Cortex of kidney (tissue), 1 donor: ENCODE measurements around the gene ARID1B.

Experiments
- DNase-seq: peaks from one replicate; lab custom pipeline; 2025; lab: John Stamatoyannopoulos, UW

Gene ARID1B

DNA sequence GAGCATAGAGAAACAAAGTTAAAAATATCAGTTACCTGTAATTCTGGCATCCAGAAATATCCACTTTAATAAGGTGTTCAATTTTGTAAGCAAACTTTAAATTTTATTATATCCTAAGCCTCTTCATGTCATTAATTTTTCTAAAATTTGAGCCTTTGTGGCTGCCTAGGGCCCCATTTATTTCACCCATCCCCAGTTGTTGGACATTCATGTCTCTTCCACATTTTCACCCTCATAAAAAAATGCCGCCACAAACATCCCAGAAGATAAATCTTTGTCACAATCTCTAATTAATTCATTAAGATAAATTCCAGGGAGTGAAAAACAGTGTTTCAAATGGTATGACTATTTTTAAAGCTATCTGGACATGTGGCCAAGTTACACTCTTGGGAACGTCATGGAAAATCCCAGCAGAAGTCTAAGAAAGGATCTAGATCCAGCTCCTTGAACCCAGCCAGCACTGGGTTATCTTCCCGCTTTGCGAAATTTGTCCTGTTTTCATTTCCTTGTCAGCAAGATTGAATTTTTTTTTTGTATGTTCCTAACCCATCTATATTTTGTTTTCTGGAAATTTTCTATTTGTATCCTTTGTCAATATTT is 448.9 kb downstream of the ARID1B start:
- DNase-seq, result no peak

DNA sequence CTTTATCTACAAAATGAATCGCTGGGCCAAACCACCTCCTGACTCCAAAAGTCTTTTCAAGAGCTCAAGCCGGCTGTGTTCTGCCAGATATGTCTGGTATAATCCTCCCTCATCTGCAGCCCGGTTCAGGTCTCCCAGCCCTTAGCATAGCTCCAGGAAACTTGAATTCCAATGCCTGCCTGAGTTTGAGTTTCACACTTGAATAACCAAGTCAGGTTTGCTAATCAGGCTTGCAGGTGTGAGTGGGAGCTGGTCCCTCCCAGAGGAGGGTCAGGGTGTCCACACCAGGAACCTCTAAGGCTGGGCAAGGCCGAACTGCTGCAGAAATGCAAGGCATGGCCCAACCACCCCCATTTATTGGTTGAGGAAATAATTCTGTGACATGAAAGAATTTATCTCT is 449.6 kb downstream of the ARID1B start:
- DNase-seq, result no peak

DNA sequence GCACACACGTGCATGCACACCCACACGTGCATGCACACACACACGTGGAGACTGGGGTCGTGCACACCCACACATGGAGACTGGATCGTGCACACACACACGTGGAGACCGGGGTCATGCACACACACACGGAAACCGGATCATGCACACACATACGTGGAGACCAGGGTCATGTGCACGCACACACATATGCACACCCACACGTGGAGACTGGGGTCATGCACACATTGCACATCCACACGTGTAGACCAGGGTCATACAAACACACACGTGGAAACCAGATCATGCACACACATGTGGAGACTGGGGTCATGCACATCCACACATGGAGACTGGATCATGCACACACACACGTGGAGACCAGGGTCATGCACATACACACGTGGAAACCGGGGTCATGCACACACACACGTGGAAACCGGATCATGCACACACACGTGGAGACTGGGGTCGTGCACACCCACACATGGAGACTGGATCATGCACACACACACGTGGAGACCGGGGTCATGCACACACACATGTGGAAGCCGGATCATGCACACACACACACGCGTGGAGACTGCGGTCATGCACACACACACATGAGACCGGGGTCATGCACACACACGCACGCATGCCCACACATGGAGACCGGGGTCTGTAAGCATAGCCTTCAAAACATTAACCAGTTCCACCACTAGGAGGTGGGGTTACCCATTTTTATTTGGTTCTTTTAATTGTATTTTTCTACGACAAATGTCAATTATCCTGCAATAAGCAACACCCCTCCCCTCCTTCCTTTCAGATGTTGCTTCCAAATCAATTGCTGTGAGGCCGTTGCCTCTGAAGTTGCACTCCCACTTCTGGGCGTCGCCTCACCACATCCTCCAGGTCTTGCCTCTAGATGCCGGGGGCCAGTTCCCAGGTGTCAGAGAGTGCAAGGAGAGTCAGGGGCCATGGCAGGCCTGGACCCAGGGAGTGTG is 450.3 kb downstream of the ARID1B start:
- no peak for DNase-seq

DNA sequence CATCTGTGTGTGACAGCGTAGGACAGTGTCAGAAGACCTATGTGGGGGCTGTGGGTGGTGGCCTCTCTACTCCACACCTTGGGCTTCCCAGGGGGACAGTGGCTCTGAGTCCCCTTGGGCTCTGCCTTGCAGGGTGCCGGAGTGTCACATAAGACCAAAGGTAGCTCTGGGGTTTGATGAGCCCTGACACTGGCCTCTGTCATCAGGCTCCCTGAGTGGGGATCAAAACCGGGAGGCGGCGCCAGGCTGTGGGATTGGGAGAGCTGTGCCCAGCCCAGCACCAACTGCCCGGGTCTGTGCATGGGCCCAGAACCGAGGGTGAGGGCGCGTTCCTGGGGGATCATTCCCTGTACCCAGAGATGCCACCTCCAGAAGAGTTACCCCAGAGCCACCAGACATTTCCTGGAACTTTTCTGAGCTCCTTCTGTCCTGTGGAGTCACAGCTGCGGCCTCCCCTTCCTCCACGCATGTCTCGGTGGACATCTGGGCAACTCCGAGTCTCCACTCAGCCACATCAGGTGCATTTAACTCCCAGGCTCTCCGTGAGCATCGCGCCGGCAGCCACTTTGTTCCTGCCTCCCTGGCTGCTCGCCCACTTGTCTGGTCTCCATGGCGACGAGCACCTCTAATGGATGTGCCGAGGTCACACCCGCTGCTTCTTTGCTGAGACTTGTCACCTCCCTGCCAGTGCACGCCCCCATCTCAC is 451.4 kb downstream of the ARID1B start:
- no peak for DNase-seq

DNA sequence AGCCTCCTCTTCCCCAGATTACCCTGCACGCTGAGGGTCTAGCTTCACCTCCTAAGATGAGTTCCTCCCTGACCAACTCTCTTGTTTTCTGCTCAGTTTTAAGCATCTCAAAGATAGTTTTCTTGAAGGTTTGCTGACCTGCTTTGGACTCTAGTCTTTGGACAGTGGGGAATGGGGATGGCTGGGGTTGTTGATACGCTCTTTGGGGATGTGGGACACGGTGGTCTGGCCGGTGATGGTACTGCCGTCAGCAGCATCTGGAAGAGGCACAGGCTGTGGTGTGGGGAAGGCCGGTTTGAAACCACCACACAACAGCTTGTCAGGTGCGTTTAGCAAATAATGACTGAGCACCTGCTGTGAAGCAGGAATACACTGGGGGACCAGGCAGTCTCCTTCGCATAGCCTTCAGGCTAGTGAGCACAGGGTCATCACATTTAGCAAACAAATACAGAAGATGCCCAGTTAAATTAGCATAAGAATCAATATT is 452.0 kb downstream of the ARID1B start:
- DNase-seq, result no peak

DNA sequence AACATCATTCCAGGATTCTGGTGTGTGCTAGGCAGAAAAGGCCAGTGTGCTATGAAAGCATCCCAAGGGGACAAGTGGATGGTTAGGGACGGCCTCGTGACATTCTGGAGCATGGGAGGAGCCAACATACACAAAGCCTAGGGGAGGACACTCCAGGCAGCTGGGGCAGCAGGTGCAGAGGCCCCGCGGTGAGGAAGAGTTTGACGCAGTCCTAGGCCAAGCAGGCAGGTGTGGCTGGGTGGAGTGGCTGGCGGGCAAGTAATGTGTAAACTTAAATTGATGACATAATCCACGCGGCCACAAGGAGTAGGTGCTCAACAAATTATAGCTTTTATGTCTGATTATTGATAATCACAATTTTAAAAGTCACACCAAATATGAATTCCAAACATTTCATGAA is 452.5 kb downstream of the ARID1B start:
- DNase-seq, result no peak

DNA sequence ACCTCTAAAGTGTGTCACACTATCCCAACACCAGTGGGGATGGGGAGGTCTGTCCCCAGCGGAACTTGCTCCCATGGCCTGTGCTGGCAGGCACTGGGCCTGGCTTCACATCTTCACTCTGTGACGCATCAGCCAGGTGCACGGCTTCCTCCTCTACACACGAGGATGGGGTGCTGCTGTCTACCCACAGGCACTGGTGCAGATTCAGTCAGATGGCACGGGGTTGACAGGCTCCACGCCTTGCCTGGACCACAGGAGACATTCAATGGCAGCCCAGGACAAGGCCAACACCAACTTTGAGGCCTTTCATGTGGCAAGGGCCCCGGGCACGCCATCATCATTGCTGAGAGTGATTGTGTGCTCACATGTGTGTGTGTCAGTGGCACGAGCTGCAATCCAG is 453.7 kb downstream of the ARID1B start:
- no peak for DNase-seq

DNA sequence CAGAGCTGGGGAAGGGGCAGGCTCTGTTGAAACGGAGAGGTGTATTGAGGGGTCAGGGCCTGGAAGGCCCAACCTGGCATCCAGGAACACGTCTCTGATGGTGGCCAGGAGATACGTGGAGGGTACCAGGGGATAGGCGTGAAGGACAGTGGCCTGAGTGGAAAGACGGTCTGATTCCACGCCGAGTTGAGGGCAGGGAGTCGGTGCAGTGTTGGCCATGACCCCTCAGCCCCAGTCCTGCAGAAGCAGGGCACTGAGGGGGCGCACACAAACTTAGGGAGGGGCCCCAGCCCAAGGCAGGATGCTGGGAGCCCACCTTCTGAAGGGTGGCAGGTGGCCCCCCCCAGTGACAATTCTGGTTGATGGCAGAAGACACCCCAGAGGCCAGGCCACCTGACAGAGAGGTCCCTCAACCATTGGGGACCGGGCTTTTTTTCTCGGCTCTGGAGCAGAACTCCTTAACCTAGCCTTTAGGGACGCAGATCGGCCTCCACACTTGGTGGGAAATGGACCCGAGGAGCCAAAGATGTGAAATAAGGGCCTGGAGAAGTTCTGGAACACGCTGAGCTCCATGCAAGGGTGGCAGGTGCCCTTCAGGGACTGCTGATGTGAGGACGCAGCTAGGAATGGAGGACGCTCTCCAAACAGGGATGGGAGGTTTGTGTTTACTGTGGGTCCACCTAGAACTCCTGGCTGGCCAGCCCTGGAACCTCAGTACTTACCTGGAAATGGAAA is 455.1 kb downstream of the ARID1B start:
- DNase-seq, result no peak

DNA sequence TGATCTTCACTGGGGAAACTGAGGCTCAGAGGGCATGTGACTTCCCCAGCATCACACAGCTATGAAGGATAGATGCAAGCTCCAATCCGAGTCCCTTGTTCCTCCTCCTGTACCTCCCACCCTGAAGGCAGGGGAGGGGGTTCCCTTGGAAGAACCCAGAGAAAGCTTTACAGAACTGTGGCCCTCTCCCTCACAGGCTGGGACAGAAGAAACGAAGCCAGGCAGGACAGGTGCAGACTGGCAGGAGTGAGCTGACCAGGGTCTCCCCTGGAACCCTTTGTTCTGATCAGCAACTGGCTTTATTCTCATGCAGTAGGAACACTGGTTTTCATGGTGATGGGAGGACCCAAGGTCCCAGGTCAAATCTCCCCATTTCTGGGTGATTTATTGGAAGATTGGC is 456.0 kb downstream of the ARID1B start:
- no peak for DNase-seq

DNA sequence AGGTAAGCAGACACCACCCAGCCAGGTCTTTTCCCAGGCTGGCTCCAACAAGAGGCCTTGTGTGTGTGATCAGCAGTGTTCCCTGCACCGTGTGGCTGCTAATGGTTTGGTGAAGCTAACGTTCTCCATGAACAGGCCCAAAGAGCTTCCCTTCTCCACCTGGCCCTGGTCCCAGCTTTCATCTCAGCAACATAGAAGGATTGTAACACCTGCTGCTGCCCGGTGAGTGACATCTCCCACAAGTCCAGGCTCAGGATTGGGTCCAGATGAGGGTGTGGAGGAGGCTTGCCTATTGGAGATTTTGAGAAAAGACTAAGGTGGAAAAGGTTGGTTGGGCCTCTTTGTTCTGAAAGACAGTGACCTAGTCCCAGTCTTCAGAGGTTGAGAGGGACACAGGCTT is 456.5 kb downstream of the ARID1B start:
- DNase-seq, result no peak

DNA sequence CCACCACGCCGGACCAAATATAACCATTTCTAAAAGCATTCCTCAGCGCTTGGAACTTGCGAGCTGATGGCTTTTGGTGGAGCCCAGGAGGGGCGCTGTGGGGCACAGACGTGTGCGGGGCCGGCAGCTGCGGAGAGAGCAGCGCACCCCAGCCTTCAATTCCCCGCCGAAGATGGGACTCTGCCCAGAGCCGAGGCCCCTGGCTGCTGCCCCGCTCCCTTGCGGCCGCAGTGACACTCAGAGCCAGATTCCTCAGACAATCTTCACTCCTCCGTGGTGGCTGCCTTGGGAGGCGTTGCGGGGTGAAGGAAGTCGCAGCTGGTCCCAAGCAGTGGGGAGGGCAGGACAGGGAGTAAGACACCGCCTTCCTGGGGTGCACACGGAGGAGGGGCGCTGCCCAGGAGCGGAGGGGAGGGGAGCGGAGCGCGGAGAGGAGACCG is 458.4 kb downstream of the ARID1B start:
- DNase-seq, result no peak

DNA sequence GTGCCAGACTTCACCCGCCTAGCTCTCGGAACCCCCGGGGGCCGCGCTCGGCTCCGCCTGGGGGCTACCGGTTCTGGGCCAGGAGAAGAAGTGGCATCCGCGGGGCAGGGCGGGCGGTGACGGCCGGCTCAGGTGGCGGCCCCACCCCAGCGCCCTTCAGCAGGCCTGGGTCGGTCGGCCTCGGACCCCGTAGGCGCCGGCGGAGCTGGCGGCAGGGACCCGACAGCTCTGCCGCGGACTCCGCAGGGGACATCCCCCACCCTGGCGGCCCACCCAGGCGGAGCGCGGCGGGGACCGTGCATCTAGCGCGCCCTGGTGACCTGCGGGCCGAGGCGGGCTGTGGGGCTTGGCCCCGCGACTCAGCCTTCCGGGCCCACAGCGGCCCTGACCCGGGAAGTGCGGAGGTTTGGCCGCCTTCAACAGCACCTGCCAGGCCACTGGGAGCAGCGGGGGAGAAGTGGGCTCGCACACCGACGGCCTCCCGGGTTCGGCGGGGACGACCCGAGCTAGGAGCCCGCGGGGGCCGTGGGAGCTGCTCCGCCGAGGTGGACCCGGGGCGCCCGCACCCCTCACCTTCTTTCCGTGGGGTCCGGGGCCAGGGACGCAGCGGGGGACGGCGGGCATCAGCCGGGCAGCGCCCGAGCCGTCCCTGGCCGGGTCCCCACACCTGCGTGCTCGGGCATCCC is 459.0 kb downstream of the ARID1B start:
- no peak for DNase-seq

DNA sequence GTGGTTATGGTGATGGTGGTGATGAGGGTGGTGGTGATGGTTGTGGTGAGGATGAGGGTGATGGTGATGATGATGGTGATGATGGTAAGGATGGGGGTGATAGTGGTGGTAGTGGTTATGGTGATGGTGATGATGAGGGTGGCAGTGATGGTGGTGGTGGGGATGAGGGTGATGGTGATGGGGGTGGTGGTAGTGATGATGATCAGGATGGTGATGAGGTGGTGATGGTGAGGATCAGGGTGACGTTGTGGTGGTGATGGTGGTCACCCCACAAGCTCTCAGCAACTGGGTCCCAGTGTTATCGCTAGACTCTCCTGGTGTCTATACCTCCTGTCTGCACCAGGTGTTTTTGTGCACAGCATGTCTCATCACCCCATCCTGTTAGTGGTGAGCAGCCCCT is 461.2 kb downstream of the ARID1B start:
- DNase-seq, result no peak

DNA sequence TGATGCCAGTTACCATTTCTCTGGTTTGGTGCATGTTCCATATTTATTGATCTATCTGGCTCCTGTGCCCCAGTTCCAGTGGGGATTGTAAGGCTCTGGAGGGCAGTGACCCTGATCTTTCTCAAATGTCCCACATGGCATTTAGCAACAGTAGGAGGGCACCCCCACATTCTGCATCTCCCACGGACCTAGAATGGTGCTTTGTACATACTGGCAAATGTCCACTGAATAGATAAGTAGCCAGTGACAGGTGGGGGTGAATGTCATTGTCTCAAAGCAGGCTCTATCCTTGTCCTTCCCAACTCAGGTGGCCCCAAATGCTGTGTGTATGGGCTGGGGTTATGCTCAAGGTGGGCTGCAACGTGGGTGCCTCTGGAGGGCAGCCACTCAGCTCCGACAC is 462.0 kb downstream of the ARID1B start:
- no peak for DNase-seq

DNA sequence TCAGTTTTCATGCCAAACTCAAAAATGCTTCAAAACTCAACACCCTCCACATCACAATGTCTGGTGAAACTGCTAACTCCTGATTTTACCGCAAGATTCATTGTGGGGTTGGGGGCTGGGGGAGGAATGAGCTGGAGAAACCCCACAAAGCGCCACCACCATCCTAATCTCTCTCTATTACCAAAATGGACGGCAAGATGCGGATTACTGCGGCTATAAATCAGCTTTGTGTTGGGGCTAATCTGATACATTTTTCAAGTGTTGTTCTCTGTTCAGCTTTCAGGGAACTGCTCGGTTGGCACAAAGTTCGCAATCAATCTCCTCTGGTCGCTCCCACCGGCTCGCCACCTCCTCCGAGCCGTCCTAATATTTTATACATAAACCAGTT is 462.5 kb downstream of the ARID1B start:
- DNase-seq, result no peak

DNA sequence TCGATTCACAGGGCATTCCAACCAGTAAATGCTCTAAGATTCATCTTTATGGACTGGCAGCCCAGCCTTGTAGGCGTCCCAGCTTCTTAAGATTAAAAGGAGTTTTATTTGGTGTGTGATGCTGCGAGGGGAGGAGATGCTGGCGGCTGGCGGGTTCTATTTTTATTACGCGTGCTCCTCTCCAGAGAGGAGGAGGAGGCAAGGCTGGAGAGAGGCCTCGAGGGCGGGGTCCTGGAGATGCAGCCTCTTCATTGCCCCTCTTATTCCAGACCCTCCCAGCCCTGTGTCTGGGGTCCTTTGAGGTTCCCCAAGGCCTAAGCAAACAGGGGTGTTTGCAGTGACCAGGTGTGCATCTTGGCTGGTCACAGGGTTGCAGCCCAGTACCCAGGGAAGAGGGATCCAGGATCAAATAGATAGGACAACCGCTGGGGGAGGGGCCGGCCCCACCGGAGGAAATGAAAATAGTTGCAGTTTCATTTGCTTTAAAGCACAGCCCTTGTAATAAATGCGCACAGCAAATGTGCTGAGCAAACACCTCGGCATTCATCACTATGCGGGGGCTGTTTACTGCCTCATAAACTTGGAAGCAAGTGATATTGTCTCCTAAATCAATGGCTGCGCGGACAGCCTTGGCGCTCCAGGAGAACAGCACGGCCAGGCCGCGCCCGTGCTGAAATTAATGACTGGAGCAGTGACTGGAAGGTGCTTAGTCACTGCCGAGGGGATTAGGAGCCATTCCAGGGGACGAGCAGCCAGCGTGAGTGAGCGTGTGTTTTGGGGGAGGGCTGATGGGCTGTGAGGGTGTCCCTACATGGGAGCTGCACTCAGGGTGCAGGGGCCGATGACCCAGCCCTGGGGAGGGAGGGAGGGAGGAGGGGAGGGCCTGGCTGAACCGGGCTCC is 463.1 kb downstream of the ARID1B start:
- DNase-seq, result no peak

DNA sequence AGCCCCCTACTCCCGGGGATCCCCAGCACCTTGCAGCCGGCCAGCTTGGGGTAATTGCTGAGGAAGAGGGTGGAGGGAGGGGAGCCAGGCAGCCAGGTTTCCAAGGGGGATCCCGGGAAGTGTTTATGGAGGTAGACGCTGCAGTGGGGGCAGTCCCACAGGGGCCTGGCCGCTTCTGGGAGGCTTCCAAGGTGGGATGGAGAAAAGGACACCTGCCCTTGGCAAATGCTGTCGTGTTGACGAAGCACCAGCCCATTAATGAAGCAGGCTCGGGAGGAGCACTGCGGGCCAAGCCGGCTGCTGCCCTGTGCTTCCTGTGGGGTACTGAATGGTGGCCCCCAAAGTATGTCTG is 463.8 kb downstream of the ARID1B start:
- DNase-seq, result no peak

DNA sequence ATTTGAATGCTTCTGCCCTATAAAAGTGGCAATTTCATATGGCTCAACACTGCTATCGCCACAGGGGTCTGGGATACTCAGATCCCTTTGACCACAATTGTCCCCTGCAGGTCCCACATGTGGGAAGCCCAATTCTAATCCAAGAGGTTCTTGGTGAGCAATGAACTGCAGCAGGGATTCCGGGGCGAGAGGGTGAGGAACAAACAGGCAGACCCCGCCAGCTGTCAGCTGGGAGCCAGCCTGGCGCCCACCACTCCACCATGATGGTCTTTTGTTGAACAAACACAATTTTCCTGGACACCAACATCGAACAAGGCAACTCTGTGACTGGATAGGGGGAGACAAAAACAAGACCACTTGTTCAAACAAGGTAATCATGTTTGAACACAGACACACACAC is 465.6 kb downstream of the ARID1B start:
- no peak for DNase-seq

DNA sequence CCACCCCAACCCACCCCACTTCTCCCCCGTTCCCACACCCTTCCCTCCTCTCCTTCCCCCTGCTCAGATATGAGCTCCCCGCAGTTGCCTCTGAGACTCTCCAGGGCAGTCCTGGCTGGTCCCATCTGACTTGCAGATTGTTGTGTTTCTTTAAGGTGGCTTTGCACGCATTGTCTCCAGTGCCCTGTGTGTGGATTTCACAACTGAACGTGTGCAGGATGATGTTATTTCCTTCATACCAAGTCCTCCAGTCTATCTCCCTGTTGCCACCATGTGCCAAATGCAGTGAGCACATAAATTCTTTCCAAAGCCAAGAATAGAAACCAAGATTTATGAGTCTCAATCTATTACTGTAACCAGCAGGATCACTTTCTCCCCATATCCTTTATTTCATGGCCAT is 467.0 kb downstream of the ARID1B start:
- DNase-seq, result no peak

DNA sequence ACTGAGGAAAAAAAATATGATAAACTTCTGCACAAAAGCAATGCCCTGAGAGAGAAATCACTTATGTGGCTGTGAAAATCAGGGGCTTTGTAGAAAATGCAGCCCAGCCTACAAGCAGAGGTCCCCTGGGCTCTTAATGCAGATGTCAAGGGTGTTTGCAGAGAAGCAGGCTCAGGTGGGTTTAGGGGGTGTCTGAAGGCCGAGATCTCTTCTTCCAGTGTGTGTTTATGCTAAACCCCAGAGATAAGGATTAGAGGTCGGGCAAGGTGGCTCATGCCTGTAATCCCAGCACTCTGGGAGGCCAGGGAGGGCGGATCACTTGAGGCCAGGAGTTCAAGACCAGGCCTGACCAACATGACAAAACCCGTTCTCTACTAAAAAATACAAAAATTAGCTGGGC is 467.6 kb downstream of the ARID1B start:
- DNase-seq, result no peak

DNA sequence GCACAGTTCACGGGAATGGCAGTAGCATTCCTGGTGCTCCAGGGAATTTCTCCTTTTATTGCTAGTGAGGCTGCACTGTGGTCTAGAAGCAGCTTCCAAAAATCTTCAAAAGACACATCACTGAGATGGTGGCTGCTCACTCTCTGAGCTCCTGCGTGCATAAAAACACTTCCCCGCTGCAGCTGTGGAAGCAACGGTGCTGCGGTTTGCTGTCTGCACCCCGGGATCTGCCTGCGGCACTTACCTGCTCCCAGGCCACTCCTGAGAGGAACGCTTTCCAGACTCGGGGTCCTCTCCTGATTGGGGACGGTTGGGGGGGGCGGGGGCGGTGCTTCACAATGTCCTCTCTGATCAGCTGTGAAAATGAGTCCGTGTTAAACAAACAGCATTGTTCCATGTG is 468.3 kb downstream of the ARID1B start:
- no peak for DNase-seq
